ENCODE results near the gene CELSR1. TPM values are rescaled to one million over a fixed set of nuclear protein-coding genes. Genes with fewer than 3 reads are reported as not detected.

Gene CELSR1
- polyA plus RNA-seq, 1 experiment = 0.14 TPM

GRCh38 chr22:46380069-46380468 lies 157.4 kb downstream of the CELSR1 start:
- POLR2A ChIA-PET = no interaction called here
- Histone ChIP-seq H3K4me3 (ENCODE audit: low read depth, low read length) (no peak overlapping the region), H3K9me3 (ENCODE audit: control insufficient read depth, insufficient read depth, low read length) (peaks cover 17% of the 10 kb centered on the region), H3K27me3 (ENCODE audit: control insufficient read depth, insufficient read depth, low read length) (peaks cover 4% of the 10 kb centered on the region), H3K27ac (ENCODE audit: low read depth, low read length) (no peak overlapping the region)
- TF ChIP-seq CTCF (IDR thresholded peaks at IDR 0.05; ENCODE audit: low read depth, low read length) = no peak
- no peak for DNase-seq (ENCODE audit: low read depth, low spot score)
- CTCF ChIA-PET = interaction anchor here (1.7 kb wide), 1 partner anchor 13 kb away, joined by 9 read pairs; no protein-coding TSS in a partner anchor

DNA sequence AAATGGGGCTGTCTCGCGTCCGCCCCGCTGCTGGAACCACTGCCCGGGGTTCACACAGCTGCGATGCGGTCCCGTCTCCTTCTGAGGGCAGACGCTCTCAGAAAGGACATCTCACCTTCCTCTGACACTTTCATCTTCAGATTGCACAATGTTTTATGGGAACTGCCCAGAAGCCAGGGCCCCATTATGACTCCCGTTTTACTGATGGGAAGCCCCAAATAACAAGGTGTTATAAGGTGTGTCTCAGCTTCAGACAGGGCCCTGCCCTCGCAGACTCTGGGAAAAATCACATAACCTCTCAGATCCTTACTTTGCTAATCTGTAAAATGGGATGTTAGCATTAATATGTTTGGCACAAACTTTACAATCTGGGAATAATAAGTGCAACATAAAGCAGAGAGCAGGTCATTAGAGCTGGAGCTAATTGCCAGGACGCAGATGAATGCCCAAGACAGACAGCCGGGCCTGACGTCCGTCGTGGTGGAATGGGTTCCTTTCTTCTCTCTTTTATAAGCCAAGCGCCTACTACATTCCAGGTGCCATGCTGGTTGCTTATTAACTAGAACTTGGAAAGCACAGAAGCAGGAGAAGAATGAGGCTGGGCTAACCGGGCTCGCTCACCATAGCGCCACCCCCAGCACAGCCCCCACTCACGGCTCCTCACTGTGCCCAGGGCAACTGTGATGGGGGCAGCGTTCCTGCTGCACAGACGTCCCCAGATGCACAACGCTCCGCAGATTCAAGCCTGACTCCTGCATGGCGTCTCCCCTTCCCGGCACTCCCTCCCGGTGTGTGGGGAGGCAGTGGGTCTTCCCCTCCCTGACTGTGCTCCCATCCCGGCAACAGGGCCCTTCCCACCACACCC lies 158.1 kb downstream of the CELSR1 start:
- CTCF ChIA-PET = interaction anchor here (1.7 kb wide), 1 partner anchor 12 kb away, joined by 9 read pairs; no protein-coding TSS in a partner anchor
- no peak for DNase-seq (ENCODE audit: low read depth, low spot score)

GRCh38 chr22:46378426-46379065 lies 158.9 kb downstream of the CELSR1 start:
- ChIA-PET POLR2A (no interaction called here), CTCF (interaction anchor here (1.7 kb wide), 1 partner anchor 11 kb away, joined by 9 read pairs; no protein-coding TSS in a partner anchor)
- H3K9me3 ChIP-seq (ENCODE audit: control insufficient read depth, insufficient read depth, low read length) = peaks cover 26% of the 10 kb centered on the region
- no peak for TF ChIP-seq CTCF (IDR thresholded peaks at IDR 0.05; ENCODE audit: low read depth, low read length)
- no peak overlapping the region for H3K27ac ChIP-seq (ENCODE audit: low read depth, low read length)
- H3K27me3 ChIP-seq (ENCODE audit: control insufficient read depth, insufficient read depth, low read length) = peaks cover 8% of the 10 kb centered on the region
- DNase-seq (ENCODE audit: low read depth, low spot score) = no peak
- no peak overlapping the region for H3K4me3 ChIP-seq (ENCODE audit: low read depth, low read length)

More for the DNA sequence above, 158.1 kb downstream of the CELSR1 start:
- TF ChIP-seq CTCF (IDR thresholded peaks at IDR 0.05; ENCODE audit: low read depth, low read length) = no peak
- POLR2A ChIA-PET = no interaction called here
- Histone ChIP-seq H3K27me3 (ENCODE audit: control insufficient read depth, insufficient read depth, low read length) (peaks cover 7% of the 10 kb centered on the region), H3K4me3 (ENCODE audit: low read depth, low read length) (no peak overlapping the region), H3K9me3 (ENCODE audit: control insufficient read depth, insufficient read depth, low read length) (peaks cover 25% of the 10 kb centered on the region), H3K27ac (ENCODE audit: low read depth, low read length) (no peak overlapping the region)

DNA sequence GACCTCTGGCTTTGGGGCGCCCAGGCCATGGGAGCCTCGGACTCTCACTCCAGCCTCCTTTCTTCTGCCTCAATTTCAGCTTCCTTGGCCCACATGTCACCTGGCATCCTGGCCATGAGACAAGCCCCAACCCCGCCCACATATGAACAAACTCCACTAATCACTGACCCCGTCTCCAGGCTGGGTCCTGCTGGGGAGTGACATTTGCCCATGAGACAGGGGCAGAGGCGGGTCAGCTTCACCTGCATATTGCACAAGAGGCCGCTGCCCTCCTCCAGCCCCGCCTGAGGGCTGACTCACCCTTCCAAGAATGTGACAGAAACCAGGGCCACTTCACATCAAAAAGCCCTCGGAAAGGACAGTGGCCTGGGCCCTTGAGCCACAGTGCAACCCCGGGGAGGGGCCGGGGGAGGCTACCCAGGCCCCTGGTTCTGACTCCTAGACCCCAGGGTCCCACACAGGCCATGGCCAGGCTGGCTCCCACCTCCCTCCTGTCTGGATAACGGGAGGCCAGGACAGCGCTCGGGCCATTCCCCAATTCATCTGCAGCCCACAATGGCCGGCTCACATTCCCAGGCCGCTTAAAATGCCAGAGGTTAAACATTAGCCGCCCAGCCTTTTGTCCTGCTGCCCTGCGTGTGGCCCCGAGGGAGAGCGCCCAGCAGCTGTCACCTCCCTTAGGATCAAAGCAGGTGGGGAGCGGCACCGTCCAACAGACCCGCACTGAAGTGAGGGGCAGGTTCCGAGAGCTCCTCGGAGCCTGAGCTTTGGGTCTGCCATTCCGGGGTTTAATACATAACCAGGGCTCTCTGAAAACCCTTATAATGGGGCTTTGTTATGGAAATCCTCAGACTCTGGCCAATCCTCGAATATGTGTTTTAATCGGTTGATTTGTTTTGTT lies 159.6 kb downstream of the CELSR1 start:
- ChIA-PET CTCF (interaction anchor here (1.7 kb wide), 1 partner anchor 10 kb away, joined by 6 read pairs; no protein-coding TSS in a partner anchor), POLR2A (no interaction called here)
- no peak for TF ChIP-seq CTCF (IDR thresholded peaks at IDR 0.05; ENCODE audit: low read depth, low read length)
- H3K27ac ChIP-seq (ENCODE audit: low read depth, low read length) = no peak overlapping the region
- H3K9me3 ChIP-seq (ENCODE audit: control insufficient read depth, insufficient read depth, low read length) = peaks cover 26% of the 10 kb centered on the region
- peaks cover 8% of the 10 kb centered on the region for H3K27me3 ChIP-seq (ENCODE audit: control insufficient read depth, insufficient read depth, low read length)
- H3K4me3 ChIP-seq (ENCODE audit: low read depth, low read length) = no peak overlapping the region
- DNase-seq (ENCODE audit: low read depth, low spot score) = no peak

All from AG04450 (cell line).